Suppressor macrophage treated with lipopolysaccharide for 1 hour (primary cell): ENCODE results near the gene USP47.

Source experiments
- DNase-seq, 3 donors: peaks; one replicate each; pipeline ENCODE4 v3.0.0-alpha.2; 2020 to 2022

Gene USP47

GRCh38 chr11:11946180-11946579, 104.4 kb downstream of the USP47 start:
- DNase-seq = no peak

- no peak for DNase-seq
Observed at GRCh38 chr11:11946878-11947277, 105.1 kb downstream of the USP47 start.

DNA sequence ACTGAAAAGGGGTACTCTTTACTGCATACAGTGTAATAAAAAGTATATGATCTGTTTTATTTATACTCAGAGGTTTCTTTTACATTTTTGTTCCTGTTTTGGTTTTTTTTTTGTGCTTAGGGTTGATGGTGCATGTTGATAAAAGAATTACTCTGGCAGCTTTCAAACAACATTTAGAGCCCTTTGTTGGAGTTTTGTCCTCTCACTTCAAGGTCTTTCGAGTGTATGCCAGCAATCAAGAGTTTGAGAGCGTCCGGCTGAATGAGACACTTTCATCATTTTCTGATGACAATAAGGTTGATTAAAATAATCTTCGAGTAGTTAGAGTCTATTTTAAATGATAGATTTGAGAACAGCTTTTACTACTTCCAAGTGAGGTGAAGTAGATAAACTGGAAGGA, 106.1 kb downstream of the USP47 start:
- DNase-seq = no peak

- DNase-seq = peak in 2 of 3 donors; percentile 22 to 26
Observed at GRCh38 chr11:11948242-11948947, 106.6 kb downstream of the USP47 start.

DNA sequence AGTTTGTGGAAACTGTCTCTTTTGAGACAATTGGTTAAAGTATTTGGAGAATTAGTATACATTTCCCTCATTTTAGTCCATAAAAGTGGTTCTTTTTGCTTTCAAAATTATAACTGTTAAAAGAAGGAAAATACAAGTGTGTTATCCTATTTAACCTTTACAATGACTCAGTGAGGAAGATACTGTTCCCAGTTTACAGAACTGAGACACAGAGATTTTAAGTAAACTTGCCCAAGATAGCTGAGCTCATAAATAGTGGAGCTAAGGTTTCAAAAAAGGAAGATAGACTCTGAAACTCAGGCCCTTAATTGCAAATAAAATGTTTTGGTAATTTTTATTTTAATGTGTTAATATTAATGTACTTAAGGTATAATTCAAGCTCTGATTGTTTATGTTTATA, 107.7 kb downstream of the USP47 start:
- peak in 1 of 3 donors; percentile 20 for DNase-seq

- DNase-seq = no peak
Observed at GRCh38 chr11:11952036-11952435, 110.3 kb downstream of the USP47 start.

GRCh38 chr11:11956006-11956405, 114.2 kb downstream of the USP47 start:
- no peak for DNase-seq

DNA sequence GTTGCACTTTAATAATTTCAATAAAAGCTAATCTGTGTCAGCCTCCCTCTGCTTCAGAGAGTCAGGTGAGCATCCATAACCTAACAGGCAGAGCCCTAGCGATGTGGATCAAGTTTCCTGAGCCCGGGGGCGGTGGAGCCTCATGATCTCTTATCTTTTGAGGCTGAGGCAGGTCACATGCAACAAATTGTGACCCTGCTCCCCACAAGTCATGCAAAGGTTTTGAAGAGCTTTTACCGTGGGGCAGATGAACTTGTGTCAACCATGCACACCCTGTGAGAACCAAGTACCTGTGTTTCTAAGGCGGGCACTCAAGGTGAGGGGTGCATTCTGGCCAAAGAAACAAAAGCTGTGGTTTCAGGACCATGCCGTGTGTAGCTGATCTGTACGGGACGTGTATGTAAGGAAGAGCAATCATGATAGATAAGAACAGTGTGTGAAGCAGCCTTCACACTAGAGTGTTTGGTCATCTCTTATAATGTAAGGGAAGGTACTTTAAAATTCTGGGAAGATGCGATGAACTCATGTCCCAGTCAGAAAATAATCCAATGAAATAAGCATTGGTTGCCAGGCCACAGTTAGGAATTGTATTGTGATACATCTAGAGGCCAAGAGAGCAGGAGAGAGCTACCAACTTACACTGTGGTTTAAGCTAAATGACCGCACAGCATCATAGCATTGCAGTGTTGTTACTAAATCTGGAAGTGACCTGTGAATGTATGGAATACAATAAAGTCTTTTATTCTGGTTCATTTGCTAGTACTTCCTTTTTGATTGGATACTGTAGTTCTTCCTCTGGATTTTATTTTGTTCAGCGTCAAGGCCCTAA, 116.8 kb downstream of the USP47 start:
- DNase-seq = no peak

DNA sequence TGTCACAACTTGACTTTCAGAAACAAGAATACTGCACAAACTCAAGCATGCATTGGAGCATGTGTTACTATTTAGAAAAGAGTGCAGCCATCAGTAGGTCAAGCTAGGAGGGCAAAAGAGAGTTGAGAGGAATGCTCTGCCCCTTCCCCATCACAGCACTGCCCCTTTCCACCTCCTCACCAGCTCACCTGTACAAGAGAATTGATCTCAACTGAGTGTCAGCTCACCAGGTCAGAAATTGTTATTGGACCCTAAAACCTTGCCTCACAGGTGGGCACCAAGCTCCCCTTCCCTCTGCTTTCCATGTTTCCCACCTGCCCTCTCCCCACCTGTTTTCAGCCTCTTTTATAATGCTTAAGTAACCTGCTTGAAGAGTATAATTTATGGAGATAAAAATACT, 117.8 kb downstream of the USP47 start:
- DNase-seq = no peak

DNA sequence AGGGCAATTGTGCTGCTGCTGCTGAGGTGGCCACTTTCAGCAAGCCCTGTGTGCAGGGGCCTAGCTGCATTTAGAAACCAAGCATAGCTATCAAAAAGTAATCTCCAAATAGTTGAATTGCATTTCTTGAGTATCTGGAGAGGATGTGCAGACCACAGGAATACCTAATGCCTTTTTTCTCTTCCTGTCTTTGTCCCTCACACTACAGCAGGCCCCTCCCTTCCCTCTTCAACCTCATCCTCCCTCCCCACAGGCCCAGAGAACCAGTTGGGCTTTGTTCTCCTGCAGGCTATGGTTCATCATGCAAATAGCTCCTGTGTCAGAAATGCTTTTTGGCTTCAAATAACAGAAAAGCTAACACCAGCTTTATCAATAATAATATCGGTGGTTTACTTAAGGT, 118.9 kb downstream of the USP47 start:
- no peak for DNase-seq

GRCh38 chr11:11961399-11962028, 119.7 kb downstream of the USP47 start:
- no peak for DNase-seq

DNA sequence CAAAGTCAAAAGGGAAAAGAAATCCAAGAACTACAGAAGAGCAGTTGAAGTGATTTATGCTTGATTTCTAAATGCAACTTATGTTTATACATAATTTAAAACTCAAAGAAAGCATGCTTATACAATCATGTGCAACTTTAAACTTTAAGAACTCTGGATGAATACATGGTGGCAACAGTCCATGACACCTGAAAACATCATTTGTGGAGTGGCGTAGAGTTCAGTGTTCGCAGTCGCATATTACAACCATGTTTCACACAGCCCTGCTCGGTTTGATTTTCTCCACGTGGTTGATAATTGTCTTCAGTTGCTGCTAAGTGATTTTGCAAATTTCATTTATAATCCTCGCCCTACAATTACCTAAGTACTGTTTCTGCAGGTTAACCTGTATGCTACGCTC, 121.3 kb downstream of the USP47 start:
- no peak for DNase-seq

GRCh38 chr11:11963842-11964773, 122.3 kb downstream of the USP47 start:
- no peak for DNase-seq

DNA sequence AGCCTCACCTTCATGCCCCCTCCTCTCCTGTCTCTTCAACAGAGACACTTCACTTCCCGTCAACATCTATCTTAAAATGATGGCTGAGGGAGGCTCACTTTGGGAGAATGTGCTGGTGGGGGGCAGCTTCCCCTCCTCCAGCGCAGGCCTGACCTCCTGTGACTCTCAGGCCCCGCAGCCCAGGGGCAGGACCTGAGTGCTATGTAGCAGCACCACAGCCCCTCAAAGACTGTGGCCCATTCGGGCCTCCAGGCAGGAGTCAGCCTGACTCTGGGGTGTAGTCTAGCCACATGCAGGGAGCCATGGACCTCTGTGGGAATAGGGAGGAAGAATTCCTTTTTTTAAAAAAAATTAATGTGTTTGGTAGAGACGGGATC, 123.0 kb downstream of the USP47 start:
- no peak for DNase-seq

DNA sequence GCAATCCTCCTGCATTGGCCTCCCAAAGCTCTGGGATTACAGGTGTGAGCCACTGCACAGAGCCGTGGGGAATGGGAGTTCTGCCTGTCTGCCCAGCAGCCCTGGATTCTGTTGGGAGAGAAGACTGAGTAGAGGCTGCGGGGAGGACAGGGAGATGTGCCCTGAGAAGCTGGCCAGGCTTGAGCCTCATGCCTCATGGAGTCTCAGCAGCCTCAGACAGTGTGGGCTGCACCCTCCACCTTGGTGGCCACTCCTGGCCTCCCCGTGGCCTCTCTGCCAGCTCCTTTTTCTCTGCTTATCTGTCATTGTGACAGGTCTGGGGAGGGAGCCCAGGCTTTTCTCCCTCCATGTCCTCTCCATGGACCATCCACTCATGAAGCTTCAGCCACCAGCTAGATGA, 123.4 kb downstream of the USP47 start:
- no peak for DNase-seq

GRCh38 chr11:11965656-11966353, 124.0 kb downstream of the USP47 start:
- DNase-seq = no peak

- DNase-seq = no peak
Observed at GRCh38 chr11:11966354-11966741, 124.6 kb downstream of the USP47 start.

DNA sequence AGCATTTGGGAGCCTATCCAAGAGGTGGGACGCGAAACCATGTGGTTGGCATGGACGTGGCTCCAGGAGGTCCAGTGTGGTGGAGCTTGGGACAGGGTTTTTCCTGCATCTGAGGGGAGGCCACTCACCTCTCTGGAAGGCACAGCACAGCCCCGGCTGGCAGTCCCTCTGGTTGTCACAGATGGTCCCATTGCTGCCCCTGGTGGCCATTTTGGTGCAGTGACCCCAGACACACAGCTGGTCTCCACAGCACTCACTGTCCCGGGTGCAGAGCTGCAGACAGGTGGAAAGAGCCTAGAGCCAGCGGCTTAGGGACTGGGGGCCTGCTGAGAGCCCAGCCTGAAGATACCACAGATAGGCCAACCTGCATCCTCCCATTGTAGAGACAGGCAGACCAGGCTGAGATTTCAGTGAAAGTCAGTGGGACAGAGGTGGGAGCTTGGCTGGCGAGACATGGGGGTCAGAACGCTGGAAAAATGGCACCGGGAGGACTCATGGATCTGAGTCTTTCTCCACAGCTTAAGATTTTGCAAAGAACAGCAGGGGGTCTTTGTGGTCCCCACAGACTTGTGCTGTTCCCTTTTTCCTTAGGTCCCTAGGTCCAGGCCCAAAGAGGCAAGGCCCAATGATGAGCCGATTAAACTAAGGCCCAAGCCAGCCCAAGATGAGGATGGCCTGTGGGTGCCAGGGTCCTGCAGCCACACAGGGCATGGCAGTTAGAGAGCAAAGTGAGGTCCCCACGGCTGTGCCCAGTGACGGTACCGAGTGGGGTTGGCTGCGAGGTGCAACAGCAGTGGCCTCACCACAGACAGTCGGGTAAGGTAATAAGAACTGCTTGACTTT, 125.3 kb downstream of the USP47 start:
- peak; percentile 68 to 81 (median 76) for DNase-seq

DNA sequence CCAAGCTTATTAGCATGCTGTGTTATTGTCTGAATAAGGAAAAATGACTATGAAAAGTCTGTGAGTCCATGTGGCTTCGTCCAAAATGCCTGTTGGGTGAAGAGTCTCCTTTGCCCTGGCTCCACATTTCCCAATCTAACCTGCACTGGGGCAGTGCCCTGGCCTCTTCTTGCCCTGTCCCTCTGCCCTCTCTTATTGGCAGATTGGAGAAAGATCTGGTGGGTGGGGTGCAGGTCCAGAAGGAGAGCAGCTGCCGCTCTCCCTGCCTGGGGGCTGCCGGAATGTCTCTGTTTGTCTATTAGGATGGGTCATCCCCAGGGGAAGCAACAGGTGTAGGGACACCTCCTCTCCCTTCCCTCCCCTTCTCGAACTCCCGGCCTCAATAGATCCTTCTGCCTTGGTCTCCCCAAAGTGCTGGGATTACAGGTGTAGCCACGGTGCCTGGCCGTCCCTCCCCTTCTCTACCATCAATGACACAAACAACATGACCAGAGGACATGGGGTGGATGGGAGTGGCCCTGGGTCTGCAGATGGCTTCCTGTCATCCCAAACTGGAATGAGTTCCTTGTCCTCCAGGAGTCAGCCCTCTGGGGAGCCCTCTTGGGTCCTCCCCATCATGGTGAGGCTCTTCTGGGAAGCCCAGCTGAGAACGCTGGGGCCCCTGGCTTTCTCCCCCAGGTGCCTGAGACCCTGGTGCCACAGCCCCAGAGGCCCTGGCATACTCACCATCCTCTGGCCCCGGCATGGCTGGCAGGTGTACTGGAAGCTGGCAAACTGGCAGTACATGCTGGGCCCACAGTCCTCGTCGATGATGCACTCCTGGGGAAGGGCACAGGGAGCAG, 126.1 kb downstream of the USP47 start:
- no peak for DNase-seq
